CD8-positive, alpha-beta memory T cell (primary cell): ENCODE data around the gene KDELR1. TPM values are rescaled to one million over a fixed set of nuclear protein-coding genes. Genes with fewer than 3 reads are reported as not detected.
A peak's percentile ranks its signal among the peaks of the same experiment; 100 is the strongest.

ENCODE experiments used
- CTCF ChIA-PET: fragments of 350-600 bp; sonication (Branson Sonifier 250); formaldehyde crosslinking; loops from one replicate; lab custom pipeline; 2021; ENCODE audit warnings: antibody characterized with exemption; lab: Charles Lee
- POLR2A ChIA-PET: fragments of 350-600 bp; sonication (Branson Sonifier 250); formaldehyde crosslinking; loops from one replicate; lab custom pipeline; 2021; ENCODE audit warnings: antibody characterized with exemption; lab: Charles Lee
- DNase-seq, 5 donors: peaks; one replicate each; pipeline versions ENCODE4 v3.0.0 to v3.0.0-alpha.2; 2020 to 2022; ENCODE audit warnings: mixed read lengths in 1 of 5
- H3K27ac ChIP-seq: one replicate; pipeline ENCODE4 v1.7.0; 2013; ENCODE audit warnings: low read depth, mild to moderate bottlenecking, low read length, moderate library complexity
- H3K27me3 ChIP-seq: 2 replicates; pipeline ENCODE4 v1.7.0; 2013; ENCODE audit warnings: low read length, mild to moderate bottlenecking; ENCODE audit not compliant: insufficient read depth, poor library complexity, severe bottlenecking
- H3K36me3 ChIP-seq: 2 replicates; pipeline ENCODE4 v1.7.0; 2013; ENCODE audit warnings: mild to moderate bottlenecking, low read length, moderate library complexity; ENCODE audit not compliant: insufficient read depth
- H3K4me1 ChIP-seq: 2 replicates; pipeline ENCODE4 v1.7.0; 2013; ENCODE audit warnings: mild to moderate bottlenecking, low read length, moderate library complexity; ENCODE audit not compliant: insufficient read depth
- H3K4me3 ChIP-seq: 2 replicates; pipeline ENCODE4 v1.7.0; 2013; ENCODE audit warnings: mild to moderate bottlenecking, low read length
- H3K9me3 ChIP-seq: 2 replicates; pipeline ENCODE4 v1.7.0; 2013; ENCODE audit warnings: mild to moderate bottlenecking, low read length
- H3K27ac Mint-ChIP-seq, 8 donors: one replicate each; pipeline ENCODE4 v1.8.0; 2020 to 2021; ENCODE audit warnings: mixed read lengths in 8 of 8, mild to moderate bottlenecking in 6 of 8, inconsistent platforms in 3 of 8, moderate library complexity in 3 of 8
- H3K27me3 Mint-ChIP-seq, 2 donors: one replicate each; pipeline ENCODE4 v1.8.0; 2020 to 2021; ENCODE audit warnings: mixed read lengths in 2 of 2, mild to moderate bottlenecking in 1 of 2, moderate library complexity in 1 of 2
- H3K36me3 Mint-ChIP-seq, 3 donors: one replicate each; pipeline ENCODE4 v1.8.0; 2020 to 2021; ENCODE audit warnings: mixed read lengths in 3 of 3, inconsistent platforms in 1 of 3, mild to moderate bottlenecking in 1 of 3
- H3K4me1 Mint-ChIP-seq, 3 donors: one replicate each; pipeline ENCODE4 v1.8.0; 2020 to 2021; ENCODE audit warnings: mixed read lengths in 3 of 3, inconsistent platforms in 1 of 3, mild to moderate bottlenecking in 1 of 3
- H3K4me3 Mint-ChIP-seq, 7 donors: one replicate each; pipeline ENCODE4 v1.8.0; 2020 to 2021; ENCODE audit warnings: mixed read lengths in 7 of 7, mild to moderate bottlenecking in 6 of 7, moderate library complexity in 4 of 7, inconsistent platforms in 2 of 7
- H3K9me3 Mint-ChIP-seq, 5 donors: one replicate each; pipeline ENCODE4 v1.8.0; 2020 to 2022; ENCODE audit warnings: mixed read lengths in 5 of 5, mild to moderate bottlenecking in 3 of 5, moderate library complexity in 2 of 5, inconsistent platforms in 1 of 5
- polyA plus RNA-seq: library from polyadenylated mRNA; unstranded; fragments of 300-500 nt; fragmentation: Illumina TruSeq; gene quantifications from one replicate; pipeline ENCODE4 v1.2.3, GENCODE V29; 2021
- total RNA-seq, 2 experiments: library from RNA; stranded (reverse); gene quantifications; one replicate each; pipeline ENCODE4 v1.2.3, GENCODE V29; 2021

Gene KDELR1
- total RNA-seq (10 to 100 TPM; 78.7 to 82.9 TPM), polyA plus RNA-seq (32.5 TPM)

DNA sequence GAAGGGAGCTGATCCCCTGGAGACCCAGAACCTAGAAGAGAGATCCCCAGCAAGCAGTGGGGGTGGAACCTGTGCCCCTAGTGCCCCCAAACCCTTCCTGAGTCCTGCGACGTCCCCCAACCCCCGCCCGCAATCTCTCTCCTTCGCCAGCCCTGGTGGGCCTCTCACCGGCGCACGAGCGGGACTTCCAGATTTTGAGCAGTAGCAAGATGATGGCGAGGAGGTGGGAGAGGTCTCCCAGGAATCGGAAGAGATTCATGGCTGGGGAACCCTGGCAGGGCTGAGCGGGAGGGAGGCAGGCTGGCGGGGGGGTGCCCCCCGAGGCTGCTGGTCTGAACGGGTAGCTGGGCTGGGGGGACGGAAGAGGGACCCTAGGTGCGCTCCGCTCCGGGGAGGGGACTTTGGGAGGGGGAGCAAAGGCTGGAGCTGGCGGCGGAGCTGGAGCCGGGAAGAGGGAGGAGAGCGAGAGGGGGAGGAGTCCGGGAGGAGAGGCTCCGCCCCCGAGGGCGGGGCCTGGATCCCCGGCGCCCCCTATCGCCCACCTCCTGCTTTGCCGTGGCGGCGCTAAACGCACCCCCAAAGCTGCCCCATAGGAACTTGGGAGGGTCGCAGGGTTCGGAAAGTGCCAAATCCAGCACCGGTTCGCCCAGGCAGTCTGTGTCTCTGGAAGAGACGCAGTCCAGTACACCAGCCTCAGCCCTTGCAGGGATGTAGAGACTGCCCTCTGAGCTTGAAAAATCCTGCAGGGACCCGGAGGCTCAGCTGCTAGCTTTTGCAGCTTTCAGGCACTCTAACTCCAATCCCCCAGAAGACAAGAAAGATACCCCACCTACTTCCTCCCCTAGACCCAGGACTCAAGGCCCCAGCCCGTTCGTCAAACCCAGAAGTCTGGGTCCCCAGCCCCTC, at the start of gene KDELR1:
KDELR1 (minus strand) TSS at position 452 of the 906 bp plus-strand sequence; CDS start at position 259, 193 bp downstream.
- DNase-seq = peak; percentile 64 to 80 (median 71)
- Mint-ChIP-seq H3K4me1 (peaks cover 26 to 56% (median 32%) of the 10 kb centered on the region in 3 donors), H3K36me3 (peaks cover 0 to 34% (median 6%) of the 10 kb centered on the region in 3 donors), H3K27ac (peak within 1 kb of the TSS; percentile 82 to 97 (median 94)), H3K4me3 (peak within 1 kb of the TSS; percentile 91 to 98 (median 92)), H3K9me3 (peaks cover 0 to 2% (median 0%) of the 10 kb centered on the region in 5 donors), H3K27me3 (peaks cover 22 to 24% of the 10 kb centered on the region in 2 donors)
- Histone ChIP-seq H3K4me1 (peaks cover 34% of the 10 kb centered on the region), H3K27me3 (peaks cover 26% of the 10 kb centered on the region), H3K9me3 (no peaks in the 10 kb centered on the region), H3K36me3 (peaks cover 16% of the 10 kb centered on the region), H3K4me3 (peak within 1 kb of the TSS; percentile 93), H3K27ac (peak within 1 kb of the TSS; percentile 88)
- POLR2A ChIA-PET = interaction anchor here (0.7 to 1.2 kb wide), 4 partner anchors 23 to 70 kb away, joined by 3 to 8 read pairs (median 4); partner anchors contain the start of genes SYNGR4 and TMEM143
- CTCF ChIA-PET = interaction anchor here (0.6 to 2.4 kb wide), 25 partner anchors 8 to 226 kb away, joined by 3 to 21 read pairs (median 4); partner anchors contain the start of genes SYNGR4 and TMEM143

DNA sequence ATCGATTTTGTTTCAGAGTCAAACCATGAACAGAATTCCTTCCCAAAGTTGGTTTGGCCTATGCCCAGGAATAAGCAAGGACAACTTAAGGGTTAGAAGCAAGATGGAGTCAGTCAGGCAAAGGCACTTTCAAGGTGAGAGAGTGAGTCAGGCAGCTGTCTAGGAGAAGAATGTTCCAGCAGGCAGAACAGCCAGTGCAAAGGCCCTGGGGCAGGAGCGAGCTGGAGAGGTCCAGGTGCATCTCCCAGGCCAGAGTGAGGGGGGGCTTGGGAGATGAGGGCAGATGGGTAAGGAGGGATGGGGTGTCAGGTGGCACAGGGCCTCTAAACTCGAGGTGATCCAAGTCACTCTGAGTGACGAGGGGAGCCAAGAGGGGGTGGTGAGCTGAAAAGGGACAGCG, 45.2 kb upstream of the KDELR1 start:
- Mint-ChIP-seq H3K36me3 (peaks cover 0 to 2% (median 0%) of the 10 kb centered on the region in 3 donors), H3K4me1 (no peaks in the 10 kb centered on the region), H3K4me3 (no peak overlapping the region), H3K27ac (no peak overlapping the region), H3K9me3 (no peaks in the 10 kb centered on the region), H3K27me3 (peaks cover 16 to 37% of the 10 kb centered on the region in 2 donors)
- Histone ChIP-seq H3K9me3 (no peaks in the 10 kb centered on the region), H3K27ac (no peak overlapping the region), H3K4me1 (no peaks in the 10 kb centered on the region), H3K4me3 (no peak overlapping the region), H3K36me3 (no peaks in the 10 kb centered on the region), H3K27me3 (peaks cover under 1% of the 10 kb centered on the region)
- CTCF ChIA-PET = no interaction called here
- DNase-seq = no peak
- POLR2A ChIA-PET = no interaction called here

DNA sequence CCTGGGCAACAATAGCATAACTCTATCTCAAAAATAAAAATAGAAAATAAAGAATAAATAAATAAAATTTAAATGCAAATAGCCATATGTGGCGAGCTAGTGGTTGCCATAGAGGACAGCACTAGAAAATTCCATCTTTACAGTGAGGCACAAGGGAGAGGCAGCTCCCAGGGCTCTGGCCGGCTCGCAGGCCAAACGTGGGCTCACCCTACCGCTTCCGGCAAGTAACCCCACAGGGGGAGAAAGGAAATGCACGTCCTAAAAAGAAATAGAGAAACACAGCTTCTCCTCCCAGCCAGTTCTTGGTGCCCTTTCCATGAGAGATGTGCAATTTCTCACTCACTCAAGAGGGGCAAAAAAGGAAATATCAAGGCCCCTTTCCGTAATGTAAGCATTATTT, 42.0 kb upstream of the KDELR1 start:
- no peaks in the 10 kb centered on the region for H3K4me1 ChIP-seq
- H3K27ac ChIP-seq = no peak overlapping the region
- H3K36me3 ChIP-seq = no peaks in the 10 kb centered on the region
- H3K9me3 Mint-ChIP-seq = no peaks in the 10 kb centered on the region
- ChIA-PET CTCF (no interaction called here), POLR2A (interaction anchor here (0.6 kb wide), 1 partner anchor 63 kb away, joined by 3 read pairs; no protein-coding TSS in a partner anchor)
- peaks cover 0 to 3% (median 3%) of the 10 kb centered on the region in 3 donors for H3K36me3 Mint-ChIP-seq
- H3K27me3 Mint-ChIP-seq = peaks cover 15 to 32% of the 10 kb centered on the region in 2 donors
- H3K4me3 ChIP-seq = no peak overlapping the region
- no peaks in the 10 kb centered on the region for H3K9me3 ChIP-seq
- no peak overlapping the region for H3K27ac Mint-ChIP-seq
- H3K4me1 Mint-ChIP-seq = no peaks in the 10 kb centered on the region
- H3K27me3 ChIP-seq = no peaks in the 10 kb centered on the region
- H3K4me3 Mint-ChIP-seq = no peak overlapping the region
- DNase-seq = no peak

DNA sequence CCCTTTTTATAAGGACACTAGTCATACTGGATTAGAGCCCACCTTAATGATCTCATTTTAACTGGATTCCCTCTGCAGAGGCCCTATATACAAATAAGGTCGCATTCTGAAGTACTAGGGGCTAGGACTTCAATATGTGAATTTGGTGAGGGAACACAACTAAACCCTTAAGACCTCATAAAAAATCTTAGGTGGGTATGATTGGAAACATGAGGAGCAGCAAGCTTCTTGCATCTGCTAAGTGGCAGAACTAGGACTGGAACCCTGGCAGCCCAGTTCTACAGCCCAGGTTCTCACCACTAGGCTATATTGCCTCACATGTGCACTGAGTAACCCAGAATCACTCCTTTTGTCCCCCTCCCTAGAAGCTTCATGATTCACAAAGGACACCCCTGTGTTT, 37.3 kb upstream of the KDELR1 start:
- peaks cover 0 to 3% (median 2%) of the 10 kb centered on the region in 3 donors for H3K36me3 Mint-ChIP-seq
- H3K27me3 ChIP-seq = no peaks in the 10 kb centered on the region
- H3K4me1 ChIP-seq = no peaks in the 10 kb centered on the region
- CTCF ChIA-PET = no interaction called here
- H3K4me3 Mint-ChIP-seq = no peak overlapping the region
- H3K27ac Mint-ChIP-seq = peak overlapping the region in 1 of 8 donors; percentile 41
- no peaks in the 10 kb centered on the region for H3K4me1 Mint-ChIP-seq
- peaks cover 2 to 7% of the 10 kb centered on the region in 2 donors for H3K27me3 Mint-ChIP-seq
- POLR2A ChIA-PET = no interaction called here
- H3K9me3 ChIP-seq = no peaks in the 10 kb centered on the region
- no peak for DNase-seq
- H3K9me3 Mint-ChIP-seq = no peaks in the 10 kb centered on the region
- H3K27ac ChIP-seq = no peak overlapping the region
- H3K36me3 ChIP-seq = no peaks in the 10 kb centered on the region
- no peak overlapping the region for H3K4me3 ChIP-seq

DNA sequence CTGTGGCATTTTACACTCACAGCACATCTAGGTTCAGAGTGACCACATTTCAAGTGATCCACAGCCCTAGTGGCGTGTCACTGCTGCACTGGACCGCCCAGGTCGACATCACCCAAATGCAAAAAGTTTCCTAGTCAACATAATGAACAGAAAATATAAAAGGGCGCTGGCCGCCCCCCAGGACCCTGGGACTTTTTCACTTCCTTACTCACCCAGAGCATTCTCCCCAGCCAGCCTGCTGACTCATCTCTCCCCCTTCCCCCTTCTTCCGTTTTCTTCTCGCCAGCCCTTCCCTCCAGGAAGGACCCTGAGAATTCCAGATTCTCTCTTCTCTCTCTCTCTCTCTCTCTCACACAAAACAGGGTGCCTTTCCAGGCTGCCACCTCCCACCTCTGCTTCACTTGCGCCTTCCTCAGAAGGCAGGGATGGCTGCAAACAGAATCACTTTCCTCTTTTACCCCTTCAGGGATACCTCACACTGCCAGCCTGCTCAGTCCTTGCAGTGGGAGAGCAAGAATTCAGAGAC, 33.4 kb upstream of the KDELR1 start:
- Histone ChIP-seq H3K4me3 (no peak overlapping the region), H3K27ac (peak overlapping the region; percentile 43), H3K4me1 (no peaks in the 10 kb centered on the region), H3K27me3 (no peaks in the 10 kb centered on the region), H3K36me3 (no peaks in the 10 kb centered on the region), H3K9me3 (no peaks in the 10 kb centered on the region)
- no peak for DNase-seq
- ChIA-PET CTCF (no interaction called here), POLR2A (no interaction called here)
- peaks cover 2 to 6% of the 10 kb centered on the region in 2 donors for H3K27me3 Mint-ChIP-seq
- H3K4me1 Mint-ChIP-seq = no peaks in the 10 kb centered on the region
- H3K36me3 Mint-ChIP-seq = peaks cover 0 to under 1% (median 0%) of the 10 kb centered on the region in 3 donors
- no peak overlapping the region for H3K27ac Mint-ChIP-seq
- no peaks in the 10 kb centered on the region for H3K9me3 Mint-ChIP-seq
- no peak overlapping the region for H3K4me3 Mint-ChIP-seq

DNA sequence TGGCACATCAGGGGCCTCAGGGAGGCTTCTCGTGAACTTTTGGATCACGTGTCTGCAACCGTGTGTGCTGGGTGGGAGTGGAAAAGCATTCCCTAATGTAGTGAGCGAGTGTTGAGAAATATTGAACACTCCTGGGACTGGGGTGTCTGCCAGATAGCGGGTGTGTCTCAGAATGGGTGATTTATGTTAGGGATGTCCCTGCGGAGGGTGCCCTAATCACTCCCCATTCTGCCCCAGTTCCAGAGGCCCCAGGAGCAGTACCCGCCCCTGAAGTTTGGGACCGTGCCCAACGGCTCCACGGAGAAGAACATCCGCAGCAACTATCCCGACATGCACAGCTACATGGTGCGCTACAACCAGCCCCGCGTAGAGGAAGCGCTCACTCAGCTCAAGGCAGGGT, 30.2 kb upstream of the KDELR1 start:
- Mint-ChIP-seq H3K27me3 (peaks cover 2 to 18% of the 10 kb centered on the region in 2 donors), H3K27ac (no peak overlapping the region), H3K4me3 (no peak overlapping the region), H3K9me3 (no peaks in the 10 kb centered on the region), H3K36me3 (no peaks in the 10 kb centered on the region), H3K4me1 (peaks cover 9 to 12% (median 11%) of the 10 kb centered on the region in 3 donors)
- Histone ChIP-seq H3K4me1 (no peaks in the 10 kb centered on the region), H3K27me3 (no peaks in the 10 kb centered on the region), H3K27ac (no peak overlapping the region), H3K4me3 (no peak overlapping the region), H3K36me3 (no peaks in the 10 kb centered on the region), H3K9me3 (no peaks in the 10 kb centered on the region)
- CTCF ChIA-PET = no interaction called here
- POLR2A ChIA-PET = no interaction called here
- no peak for DNase-seq

DNA sequence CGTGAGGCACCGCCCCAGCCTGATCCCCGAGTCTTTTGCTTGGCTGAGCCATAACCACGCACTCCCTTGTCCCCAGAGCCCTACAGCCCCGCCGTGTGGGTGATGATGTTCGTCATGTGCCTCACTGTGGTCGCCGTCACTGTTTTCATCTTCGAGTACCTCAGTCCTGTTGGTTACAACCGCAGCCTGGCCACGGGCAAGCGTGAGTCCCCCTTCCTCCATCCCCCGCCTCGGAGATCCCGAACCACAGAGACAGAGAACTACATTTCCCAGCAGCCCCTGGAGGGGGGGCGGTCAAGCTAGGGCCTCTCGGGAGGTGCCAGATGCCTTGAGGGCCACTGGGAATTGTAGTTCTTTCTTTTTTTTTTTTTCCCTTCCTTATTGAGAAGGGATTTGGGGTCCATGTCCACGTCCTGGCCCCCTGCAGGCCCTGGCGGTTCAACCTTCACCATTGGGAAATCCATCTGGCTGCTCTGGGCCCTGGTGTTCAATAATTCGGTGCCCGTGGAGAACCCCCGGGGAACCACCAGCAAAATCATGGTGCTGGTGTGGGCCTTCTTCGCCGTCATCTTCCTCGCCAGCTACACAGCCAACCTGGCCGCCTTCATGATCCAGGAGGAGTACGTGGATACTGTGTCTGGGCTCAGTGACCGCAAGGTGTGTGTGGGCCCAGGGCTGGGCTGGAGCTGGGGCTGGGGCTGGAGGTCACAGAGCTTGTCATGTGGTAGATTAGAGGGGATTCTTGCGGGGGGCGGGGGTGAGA, 28.0 kb upstream of the KDELR1 start:
- Mint-ChIP-seq H3K9me3 (no peaks in the 10 kb centered on the region), H3K4me3 (peak overlapping the region; percentile 55 to 91 (median 87)), H3K27ac (peak overlapping the region in 6 of 8 donors; percentile 19 to 94 (median 84)), H3K27me3 (peaks cover 3 to 24% of the 10 kb centered on the region in 2 donors), H3K4me1 (peaks cover 15 to 29% (median 16%) of the 10 kb centered on the region in 3 donors), H3K36me3 (no peaks in the 10 kb centered on the region)
- Histone ChIP-seq H3K27ac (no peak overlapping the region), H3K9me3 (no peaks in the 10 kb centered on the region), H3K27me3 (no peaks in the 10 kb centered on the region), H3K4me3 (peak overlapping the region; percentile 8), H3K4me1 (peaks cover 12% of the 10 kb centered on the region), H3K36me3 (no peaks in the 10 kb centered on the region)
- ChIA-PET CTCF (interaction anchor here (0.9 to 1.2 kb wide), 2 partner anchors 15 to 28 kb away, joined by 3 to 4 read pairs; partner anchors contain the start of gene KDELR1), POLR2A (no interaction called here)
- peak; percentile 56 to 80 (median 69) for DNase-seq
